OCI-LY3 (cell line): ENCODE data around the gene PIBF1.

Source experiments
- EZH2phosphoT487 ChIP-seq: fragments of 200-600 bp; shearing (Covaris generic); IDR thresholded peaks from 2 replicates; pipeline ENCODE4 v1.6.1; 2018; ENCODE audit warnings: antibody characterized with exemption, mixed run types, low read depth
- TF ChIP-seq, protein P1 (sequence below): fragments of 200-600, 300-600 bp; sonication (generic); IDR thresholded peaks from 2 replicates; pipeline ENCODE4 v1.5.1; 2014; ENCODE audit warnings: antibody characterized with exemption, low read length, low read depth

DNA sequence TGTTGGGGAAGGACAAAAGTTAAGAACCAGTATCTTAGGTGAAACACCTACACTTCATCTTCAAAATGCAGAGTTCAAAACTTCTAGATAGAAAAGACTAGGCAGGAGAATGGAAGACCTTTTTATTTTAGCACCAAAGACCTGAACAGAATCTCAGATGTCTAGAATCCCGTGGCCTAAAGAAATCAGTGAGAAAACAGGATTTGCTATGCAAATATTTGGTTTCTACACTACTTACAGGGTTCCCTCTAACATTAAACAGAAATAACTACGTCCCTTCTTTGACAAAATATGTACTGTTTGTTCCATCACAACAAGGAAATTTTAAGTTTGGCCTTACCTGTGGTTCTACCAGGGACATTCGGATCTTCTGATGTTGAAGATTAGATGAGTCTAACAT lies 21.7 kb upstream of the PIBF1 start:
- TF ChIP-seq, protein P1, sequence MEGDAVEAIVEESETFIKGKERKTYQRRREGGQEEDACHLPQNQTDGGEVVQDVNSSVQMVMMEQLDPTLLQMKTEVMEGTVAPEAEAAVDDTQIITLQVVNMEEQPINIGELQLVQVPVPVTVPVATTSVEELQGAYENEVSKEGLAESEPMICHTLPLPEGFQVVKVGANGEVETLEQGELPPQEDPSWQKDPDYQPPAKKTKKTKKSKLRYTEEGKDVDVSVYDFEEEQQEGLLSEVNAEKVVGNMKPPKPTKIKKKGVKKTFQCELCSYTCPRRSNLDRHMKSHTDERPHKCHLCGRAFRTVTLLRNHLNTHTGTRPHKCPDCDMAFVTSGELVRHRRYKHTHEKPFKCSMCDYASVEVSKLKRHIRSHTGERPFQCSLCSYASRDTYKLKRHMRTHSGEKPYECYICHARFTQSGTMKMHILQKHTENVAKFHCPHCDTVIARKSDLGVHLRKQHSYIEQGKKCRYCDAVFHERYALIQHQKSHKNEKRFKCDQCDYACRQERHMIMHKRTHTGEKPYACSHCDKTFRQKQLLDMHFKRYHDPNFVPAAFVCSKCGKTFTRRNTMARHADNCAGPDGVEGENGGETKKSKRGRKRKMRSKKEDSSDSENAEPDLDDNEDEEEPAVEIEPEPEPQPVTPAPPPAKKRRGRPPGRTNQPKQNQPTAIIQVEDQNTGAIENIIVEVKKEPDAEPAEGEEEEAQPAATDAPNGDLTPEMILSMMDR: no peak
- TF ChIP-seq EZH2phosphoT487: no peak
